BLaER1 (cell line): ENCODE data around the gene VPS16.
"Not testable (repeated sequence)": the region's sequence is repeated elsewhere in the genome, so short reads cannot be mapped to it uniquely, and the experiment has no call there.

Experiments used
- H3K27ac ChIP-seq: shearing (Covaris generic); formaldehyde crosslinking; 2 replicates; pipeline ENCODE4 v1.8.1; 2022
- H3K27me3 ChIP-seq: shearing (Covaris generic); formaldehyde crosslinking; 2 replicates; pipeline ENCODE4 v1.8.1; 2022
- H3K36me3 ChIP-seq: shearing (Covaris generic); formaldehyde crosslinking; 2 replicates; pipeline ENCODE4 v1.8.1; 2022
- H3K4me1 ChIP-seq: shearing (Covaris generic); formaldehyde crosslinking; 2 replicates; pipeline ENCODE4 v1.8.1; 2022
- H3K4me2 ChIP-seq: shearing (Covaris generic); formaldehyde crosslinking; 2 replicates; pipeline ENCODE4 v1.8.1; 2022
- H3K4me3 ChIP-seq: shearing (Covaris generic); formaldehyde crosslinking; 2 replicates; pipeline ENCODE4 v1.8.1; 2022
- H3K9ac ChIP-seq: shearing (Covaris generic); formaldehyde crosslinking; 2 replicates; pipeline ENCODE4 v1.8.1; 2022
- H3K9me3 ChIP-seq: shearing (Covaris generic); formaldehyde crosslinking; 2 replicates; pipeline ENCODE4 v1.8.1; 2022
- H4K20me1 ChIP-seq: shearing (Covaris generic); formaldehyde crosslinking; 2 replicates; pipeline ENCODE4 v1.8.1; 2022
- Cebpa-rat ChIP-seq: shearing (Covaris generic); IDR thresholded peaks from 2 replicates; pipeline ENCODE4 v1.8.1; 2022

Gene VPS16

GRCh38 chr20:2817341-2817726 is 23.2 kb upstream of the VPS16 start:
- Histone ChIP-seq H3K4me3 (no peak overlapping the region), H3K4me1 (peaks cover 50% of the 10 kb centered on the region), H3K36me3 (no peaks in the 10 kb centered on the region), H3K9me3 (peaks cover 6% of the 10 kb centered on the region; the same call in 1 of the 2 replicates), H3K4me2 (no peak overlapping the region), H3K27me3 (no peaks in the 10 kb centered on the region), H4K20me1 (no peaks in the 10 kb centered on the region), H3K27ac (no peak overlapping the region), H3K9ac (no peak overlapping the region)
- no peak for TF ChIP-seq Cebpa-rat

DNA sequence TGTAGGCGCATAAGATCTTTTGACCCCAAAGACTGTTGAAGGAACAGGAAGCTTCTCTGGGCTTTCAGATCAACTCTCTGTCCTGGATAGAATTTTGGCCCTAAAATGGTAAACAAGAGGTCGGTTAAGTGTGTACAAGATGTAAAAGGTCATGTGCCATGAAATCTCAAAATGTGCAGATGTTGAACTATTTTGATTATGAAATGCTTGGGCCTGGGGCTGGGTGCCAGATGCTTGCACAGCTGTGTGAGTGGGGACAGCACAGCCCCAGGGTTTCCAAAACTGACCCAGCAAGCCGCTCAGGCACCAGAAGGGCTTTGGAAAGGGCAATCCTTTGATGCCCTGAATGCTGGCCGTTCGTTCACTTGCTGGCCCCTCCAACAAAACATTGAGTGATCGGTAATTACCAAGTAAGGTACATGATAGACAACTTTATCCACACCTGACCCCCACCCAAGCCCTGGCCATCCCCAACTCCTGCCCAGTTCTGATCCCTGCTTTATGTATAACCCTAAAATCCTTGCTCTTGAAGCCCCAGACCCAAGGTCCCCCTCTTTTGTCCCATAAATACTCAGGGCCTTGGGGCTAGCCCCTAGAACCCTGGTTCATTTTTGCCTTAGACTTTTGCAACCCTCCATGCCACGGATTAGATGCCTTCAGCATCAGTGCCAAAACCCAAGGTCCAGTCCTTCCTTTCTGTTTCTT is 22.5 kb upstream of the VPS16 start:
- no peak overlapping the region for H3K9ac ChIP-seq
- H3K4me2 ChIP-seq = peak overlapping the region; percentile 6; the same call in 1 of the 2 replicates
- no peak overlapping the region for H3K4me3 ChIP-seq
- TF ChIP-seq Cebpa-rat = no peak
- no peaks in the 10 kb centered on the region for H3K36me3 ChIP-seq
- H3K9me3 ChIP-seq = no peaks in the 10 kb centered on the region
- no peak overlapping the region for H3K27ac ChIP-seq
- H4K20me1 ChIP-seq = no peaks in the 10 kb centered on the region
- H3K4me1 ChIP-seq = peaks cover 51% of the 10 kb centered on the region
- no peaks in the 10 kb centered on the region for H3K27me3 ChIP-seq

- no peak for TF ChIP-seq Cebpa-rat
- H3K36me3 ChIP-seq = no peaks in the 10 kb centered on the region
- no peak overlapping the region for H3K4me2 ChIP-seq
- H3K4me1 ChIP-seq = peaks cover 38% of the 10 kb centered on the region
- no peaks in the 10 kb centered on the region for H3K9me3 ChIP-seq
- H3K4me3 ChIP-seq = no peak overlapping the region
- no peaks in the 10 kb centered on the region for H3K27me3 ChIP-seq
- no peak overlapping the region for H3K9ac ChIP-seq
- H3K27ac ChIP-seq = no peak overlapping the region
- H4K20me1 ChIP-seq = no peaks in the 10 kb centered on the region
These were observed 20.3 kb upstream of the VPS16 start for GRCh38 chr20:2820084-2820895.

GRCh38 chr20:2820896-2821869 is 19.4 kb upstream of the VPS16 start:
- Histone ChIP-seq H3K27ac (no peak overlapping the region), H3K4me1 (peaks cover 38% of the 10 kb centered on the region), H3K4me3 (no peak overlapping the region), H3K9me3 (no peaks in the 10 kb centered on the region), H3K36me3 (no peaks in the 10 kb centered on the region), H4K20me1 (no peaks in the 10 kb centered on the region), H3K9ac (no peak overlapping the region), H3K4me2 (peak overlapping the region; percentile 71), H3K27me3 (no peaks in the 10 kb centered on the region)
- no peak for TF ChIP-seq Cebpa-rat

- no peak for TF ChIP-seq Cebpa-rat
- H3K4me3 ChIP-seq = no peak overlapping the region
- no peaks in the 10 kb centered on the region for H3K27me3 ChIP-seq
- H3K36me3 ChIP-seq = no peaks in the 10 kb centered on the region
- H3K4me1 ChIP-seq = peaks cover 47% of the 10 kb centered on the region
- no peak overlapping the region for H3K27ac ChIP-seq
- no peak overlapping the region for H3K9ac ChIP-seq
- no peaks in the 10 kb centered on the region for H3K9me3 ChIP-seq
- H4K20me1 ChIP-seq = no peaks in the 10 kb centered on the region
- H3K4me2 ChIP-seq = peak overlapping the region; percentile 71
These were observed 18.5 kb upstream of the VPS16 start for GRCh38 chr20:2822073-2822472.

DNA sequence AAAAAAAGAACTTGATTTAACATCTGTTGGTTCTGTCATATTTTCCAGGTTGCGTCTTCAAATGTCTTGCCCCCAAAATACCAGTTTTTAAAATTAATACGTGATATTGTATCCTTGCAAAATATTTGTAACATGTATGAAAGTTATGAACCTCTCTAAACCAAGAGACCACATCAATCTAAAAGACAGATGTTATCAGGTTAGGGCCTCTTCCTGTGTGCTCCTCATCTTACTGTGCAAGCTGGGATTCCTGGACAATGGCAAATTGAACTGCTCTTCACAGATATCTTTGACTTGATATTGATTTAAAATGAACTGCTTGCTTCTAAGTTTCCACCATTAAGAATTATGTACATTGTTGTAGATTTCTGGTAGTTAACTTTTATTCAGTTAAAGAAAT is 14.8 kb upstream of the VPS16 start:
- 0 out of 2 replicates have a peak, but pooled peaks cover 4% of the 10 kb centered on the region for H3K9me3 ChIP-seq
- H3K27ac ChIP-seq = no peak overlapping the region
- H3K4me2 ChIP-seq = peak overlapping the region; percentile 67
- no peaks in the 10 kb centered on the region for H4K20me1 ChIP-seq
- no peaks in the 10 kb centered on the region for H3K27me3 ChIP-seq
- H3K36me3 ChIP-seq = no peaks in the 10 kb centered on the region
- H3K4me3 ChIP-seq = no peak overlapping the region
- TF ChIP-seq Cebpa-rat = no peak
- H3K4me1 ChIP-seq = peaks cover 36% of the 10 kb centered on the region
- no peak overlapping the region for H3K9ac ChIP-seq

- Histone ChIP-seq H3K4me2 (peak overlapping the region; percentile 67), H3K27ac (no peak overlapping the region), H3K4me3 (no peak overlapping the region), H4K20me1 (no peaks in the 10 kb centered on the region), H3K9ac (no peak overlapping the region), H3K9me3 (0 out of 2 replicates have a peak, but pooled peaks cover 4% of the 10 kb centered on the region), H3K4me1 (peaks cover 29% of the 10 kb centered on the region), H3K27me3 (no peaks in the 10 kb centered on the region), H3K36me3 (no peaks in the 10 kb centered on the region)
- no peak for TF ChIP-seq Cebpa-rat
These were observed 13.9 kb upstream of the VPS16 start for GRCh38 chr20:2826655-2827054.

DNA sequence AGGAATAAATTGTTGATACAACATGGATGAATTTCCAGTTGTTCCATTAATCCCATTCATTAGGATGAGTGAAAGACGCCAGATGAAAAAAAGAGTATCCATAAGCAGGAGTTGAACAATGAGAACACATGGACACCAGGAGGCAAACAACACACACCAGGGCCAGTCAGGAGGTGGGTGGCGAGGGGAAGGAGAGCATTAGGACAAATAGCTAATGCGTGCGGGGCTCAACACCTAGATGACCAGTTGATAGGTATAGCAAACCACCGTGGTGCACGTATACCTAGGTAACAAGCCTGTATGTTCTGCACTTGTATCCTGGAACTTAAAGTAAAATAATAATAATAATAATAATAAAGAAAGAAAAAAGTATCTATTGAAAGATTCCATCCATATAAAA is 11.2 kb upstream of the VPS16 start:
- H3K36me3 ChIP-seq = no peaks in the 10 kb centered on the region
- no peak overlapping the region for H3K27ac ChIP-seq
- peaks cover 21% of the 10 kb centered on the region for H3K4me1 ChIP-seq
- H3K27me3 ChIP-seq = no peaks in the 10 kb centered on the region
- 0 out of 2 replicates have a peak, but pooled peaks cover 4% of the 10 kb centered on the region for H3K9me3 ChIP-seq
- no peak overlapping the region for H3K4me3 ChIP-seq
- no peak overlapping the region for H3K9ac ChIP-seq
- H3K4me2 ChIP-seq = no peak overlapping the region
- no peaks in the 10 kb centered on the region for H4K20me1 ChIP-seq
- TF ChIP-seq Cebpa-rat = no peak

GRCh38 chr20:2831206-2831605 is 9.3 kb upstream of the VPS16 start:
- H3K9me3 ChIP-seq, H3K27ac ChIP-seq, H3K36me3 ChIP-seq, H3K9ac ChIP-seq, H4K20me1 ChIP-seq, H3K4me3 ChIP-seq, H3K27me3 ChIP-seq, H3K4me2 ChIP-seq: not testable (repeated sequence)
- H3K4me1 ChIP-seq = peaks cover 14% of the 10 kb centered on the region
